GM18508 (cell line): ENCODE data around the gene TDRD1.
"Not testable (repeated sequence)": the region's sequence is repeated elsewhere in the genome, so short reads cannot be mapped to it uniquely, and the experiment has no call there.

ENCODE experiments used
- ATAC-seq: cut with Tn5 transposase; IDR thresholded peaks from one replicate; pipeline ENCODE4 v1.9.1; 2021; ENCODE audit warnings: moderate number of reproducible peaks; ENCODE audit not compliant: insufficient read depth, unreplicated experiment

The TDRD1 gene, protein sequence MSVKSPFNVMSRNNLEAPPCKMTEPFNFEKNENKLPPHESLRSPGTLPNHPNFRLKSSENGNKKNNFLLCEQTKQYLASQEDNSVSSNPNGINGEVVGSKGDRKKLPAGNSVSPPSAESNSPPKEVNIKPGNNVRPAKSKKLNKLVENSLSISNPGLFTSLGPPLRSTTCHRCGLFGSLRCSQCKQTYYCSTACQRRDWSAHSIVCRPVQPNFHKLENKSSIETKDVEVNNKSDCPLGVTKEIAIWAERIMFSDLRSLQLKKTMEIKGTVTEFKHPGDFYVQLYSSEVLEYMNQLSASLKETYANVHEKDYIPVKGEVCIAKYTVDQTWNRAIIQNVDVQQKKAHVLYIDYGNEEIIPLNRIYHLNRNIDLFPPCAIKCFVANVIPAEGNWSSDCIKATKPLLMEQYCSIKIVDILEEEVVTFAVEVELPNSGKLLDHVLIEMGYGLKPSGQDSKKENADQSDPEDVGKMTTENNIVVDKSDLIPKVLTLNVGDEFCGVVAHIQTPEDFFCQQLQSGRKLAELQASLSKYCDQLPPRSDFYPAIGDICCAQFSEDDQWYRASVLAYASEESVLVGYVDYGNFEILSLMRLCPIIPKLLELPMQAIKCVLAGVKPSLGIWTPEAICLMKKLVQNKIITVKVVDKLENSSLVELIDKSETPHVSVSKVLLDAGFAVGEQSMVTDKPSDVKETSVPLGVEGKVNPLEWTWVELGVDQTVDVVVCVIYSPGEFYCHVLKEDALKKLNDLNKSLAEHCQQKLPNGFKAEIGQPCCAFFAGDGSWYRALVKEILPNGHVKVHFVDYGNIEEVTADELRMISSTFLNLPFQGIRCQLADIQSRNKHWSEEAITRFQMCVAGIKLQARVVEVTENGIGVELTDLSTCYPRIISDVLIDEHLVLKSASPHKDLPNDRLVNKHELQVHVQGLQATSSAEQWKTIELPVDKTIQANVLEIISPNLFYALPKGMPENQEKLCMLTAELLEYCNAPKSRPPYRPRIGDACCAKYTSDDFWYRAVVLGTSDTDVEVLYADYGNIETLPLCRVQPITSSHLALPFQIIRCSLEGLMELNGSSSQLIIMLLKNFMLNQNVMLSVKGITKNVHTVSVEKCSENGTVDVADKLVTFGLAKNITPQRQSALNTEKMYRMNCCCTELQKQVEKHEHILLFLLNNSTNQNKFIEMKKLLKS

DNA sequence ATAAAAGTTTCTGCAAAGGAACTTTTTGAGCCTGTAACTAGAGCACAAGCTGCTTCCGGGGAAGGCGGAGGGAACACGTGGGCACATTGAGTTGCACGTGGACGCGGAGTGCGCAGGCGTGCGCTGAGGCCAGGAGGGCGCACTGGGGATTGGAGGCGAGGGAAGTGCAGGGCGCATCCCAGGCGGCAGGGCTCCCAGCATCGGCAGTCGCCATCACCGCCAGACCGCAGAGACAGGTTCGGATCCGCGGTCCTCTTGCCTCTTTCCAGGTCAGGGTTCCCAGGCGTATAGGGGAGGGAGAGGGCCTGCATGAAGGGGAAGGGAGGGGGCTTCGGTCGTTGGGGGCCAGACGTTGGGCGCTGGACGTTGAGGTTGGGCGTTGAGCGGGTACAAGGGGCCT, at the start of gene TDRD1:
TDRD1 (plus strand) TSS at position 206 of the 400 bp plus-strand sequence. CDS start 8,479 bp downstream, outside the sequence.
- no peak for ATAC-seq

DNA sequence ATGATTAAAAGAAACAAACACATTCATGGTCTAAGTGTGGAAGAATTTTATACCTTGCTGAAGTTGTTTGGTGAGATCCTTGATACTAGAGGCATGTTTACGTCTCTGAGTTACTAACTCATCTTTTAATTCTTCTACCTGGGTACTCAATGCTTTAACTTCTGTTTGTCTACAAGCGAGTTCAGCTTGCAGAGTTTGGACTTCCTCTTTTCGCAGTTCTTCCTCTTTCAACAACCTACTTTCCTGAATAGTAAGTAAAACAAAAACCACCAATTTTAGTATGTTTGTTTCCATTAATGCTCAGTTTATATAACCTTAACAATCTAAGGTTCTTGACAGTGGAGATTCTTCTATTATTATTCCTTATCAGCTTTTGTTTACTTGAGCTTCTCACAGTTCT, 48.1 kb upstream of the TDRD1 start:
- ATAC-seq: peak; percentile 77

DNA sequence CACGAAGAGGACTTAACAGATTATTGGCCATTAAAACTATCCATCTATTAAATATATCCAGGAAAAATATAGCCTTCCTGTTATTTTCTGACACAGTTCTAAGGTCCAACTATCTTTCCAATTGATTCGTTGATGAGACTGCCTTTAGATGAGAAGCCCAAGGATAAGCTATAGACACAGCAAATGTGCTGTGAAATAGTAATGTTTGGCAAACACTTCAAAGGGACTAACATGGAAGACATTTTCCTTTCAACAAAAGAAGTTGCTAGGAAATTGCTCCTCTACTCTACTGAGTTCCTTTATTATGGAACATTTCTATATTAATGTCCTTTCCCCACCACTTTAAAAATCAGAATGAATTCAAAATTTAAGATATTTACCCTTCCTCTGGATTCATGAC, 43.7 kb upstream of the TDRD1 start:
- no peak for ATAC-seq

DNA sequence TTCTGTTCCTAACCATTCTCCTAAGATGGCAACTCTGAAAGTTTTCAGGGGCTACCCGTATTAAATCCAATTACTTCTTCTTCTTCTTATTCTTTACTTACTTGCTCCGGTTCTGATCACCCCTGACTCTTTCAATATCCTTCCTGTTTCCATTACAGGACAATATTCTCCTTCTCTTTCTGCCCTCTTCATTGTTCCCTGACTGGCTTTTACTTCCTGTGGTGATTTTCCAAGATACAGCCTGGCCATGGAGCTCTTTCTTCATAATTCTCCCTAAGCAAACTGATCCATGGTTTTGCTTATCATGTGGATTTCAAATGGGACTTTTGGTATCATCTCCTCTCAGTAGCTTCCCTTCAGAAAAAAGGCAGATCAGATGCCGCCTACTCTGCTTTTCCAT, 40.6 kb upstream of the TDRD1 start:
- no peak for ATAC-seq

DNA sequence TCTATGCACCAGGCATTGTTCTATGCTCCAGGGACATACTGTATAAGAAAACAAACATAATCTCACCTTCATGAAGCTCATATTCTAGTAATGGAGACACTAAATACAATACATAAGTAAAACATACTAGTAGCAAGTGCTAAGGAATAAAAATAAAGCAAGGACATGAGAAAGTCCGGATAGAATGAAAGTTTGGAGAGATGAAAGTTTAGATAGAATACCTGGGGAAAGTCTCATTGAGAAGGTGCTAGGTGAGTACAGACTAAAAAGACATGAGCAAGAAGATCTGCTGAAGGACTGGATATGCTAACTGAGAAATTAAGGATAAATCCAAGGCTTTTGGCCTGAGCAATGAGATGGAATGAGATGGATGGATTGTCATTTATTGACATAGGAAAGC, 39.1 kb upstream of the TDRD1 start:
- no peak for ATAC-seq

DNA sequence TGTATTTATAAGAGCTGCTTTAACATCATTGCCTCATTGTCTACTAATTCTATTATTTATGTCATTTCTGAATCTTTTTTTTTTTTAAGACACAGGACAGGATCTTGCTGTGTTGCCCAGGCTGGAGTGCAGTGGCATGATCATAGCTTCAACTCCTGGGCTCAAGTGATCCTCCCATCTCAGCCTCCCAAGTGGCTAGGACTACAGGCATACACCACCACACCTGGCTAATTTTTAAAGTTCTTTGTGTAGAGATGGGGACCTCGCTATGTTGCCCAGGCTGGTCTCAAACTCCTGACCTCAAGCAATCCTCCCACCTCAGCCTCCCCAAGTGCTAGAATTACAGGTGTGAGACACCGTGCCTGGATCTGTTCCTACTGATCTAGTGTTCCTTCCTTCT, 38.3 kb upstream of the TDRD1 start:
- not testable (repeated sequence) for ATAC-seq

DNA sequence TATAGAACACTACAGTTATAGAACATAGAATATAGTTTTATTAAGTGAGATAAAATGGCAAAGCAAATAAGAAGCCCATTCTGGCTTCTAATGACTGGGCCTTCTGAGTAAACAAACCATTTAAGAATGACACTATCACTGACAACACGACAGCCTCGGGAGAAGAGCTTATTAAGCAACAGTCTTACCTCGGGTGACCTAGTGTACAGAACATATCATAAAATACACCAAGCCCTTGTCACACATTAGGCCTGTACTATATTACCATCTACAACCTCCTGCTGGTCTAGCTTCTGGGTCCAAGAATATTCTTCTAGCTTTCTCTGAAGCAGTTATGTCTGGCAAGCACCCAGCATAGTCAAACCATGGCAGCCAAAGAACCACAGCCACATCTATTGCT, 37.1 kb upstream of the TDRD1 start:
- no peak for ATAC-seq

DNA sequence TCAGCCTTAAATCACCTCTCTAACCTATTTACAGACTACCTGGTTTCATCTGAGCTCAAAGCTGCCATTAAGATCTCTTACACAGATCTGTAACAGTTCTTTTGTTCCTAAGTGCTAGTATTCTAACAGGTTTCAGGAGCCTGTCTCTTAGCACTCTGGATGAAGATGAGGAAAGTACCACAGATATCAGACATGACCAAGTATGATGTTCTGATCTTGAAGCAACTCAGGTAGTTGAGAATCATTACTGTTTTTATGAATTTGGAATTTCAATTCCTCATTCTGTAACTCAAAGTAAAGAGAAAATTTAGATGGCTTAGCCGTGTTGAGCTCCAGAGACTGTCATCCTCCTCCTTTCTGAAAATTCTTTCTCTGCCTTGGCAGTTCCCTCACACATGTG, 36.0 kb upstream of the TDRD1 start:
- no peak for ATAC-seq

DNA sequence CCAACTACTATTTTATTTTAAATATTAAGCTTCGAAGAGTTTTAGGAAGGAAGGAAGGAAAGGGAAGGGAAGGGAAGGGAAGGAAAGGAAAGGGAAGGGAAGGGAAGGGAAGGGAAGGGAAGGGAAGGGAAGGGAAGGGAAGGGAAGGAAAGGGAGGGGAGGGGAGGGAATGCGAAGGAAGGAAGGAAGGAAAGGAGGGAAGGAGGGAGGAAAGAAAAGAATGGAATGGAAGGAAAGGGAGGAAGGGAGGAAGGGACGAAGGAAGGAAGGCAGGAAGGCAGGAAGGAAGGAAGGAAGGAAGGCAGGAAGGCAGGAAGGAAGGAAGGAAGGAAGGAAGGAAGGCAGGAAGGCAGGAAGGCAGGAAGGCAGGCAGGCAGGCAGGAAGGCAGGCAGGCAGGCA, 29.7 kb upstream of the TDRD1 start:
- not testable (repeated sequence) for ATAC-seq

DNA sequence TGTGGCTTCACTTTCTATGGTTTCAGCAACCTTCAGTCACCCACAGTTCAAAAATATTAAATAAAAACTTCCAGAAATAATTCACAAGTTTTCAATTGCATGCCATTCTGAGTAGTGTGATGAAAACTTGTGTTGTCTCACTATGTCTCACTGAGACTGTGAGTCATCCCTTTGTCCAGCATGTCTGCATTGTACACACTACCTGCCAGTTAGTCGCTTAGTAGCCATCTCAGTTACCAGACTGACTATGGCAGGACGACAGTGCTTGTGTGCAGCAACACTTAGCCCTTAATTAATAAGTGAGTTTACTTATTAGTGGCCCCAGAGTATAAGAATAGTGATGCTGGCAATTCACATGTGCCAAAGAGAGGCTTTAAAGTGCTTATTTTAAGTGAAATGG, 27.7 kb upstream of the TDRD1 start:
- no peak for ATAC-seq

DNA sequence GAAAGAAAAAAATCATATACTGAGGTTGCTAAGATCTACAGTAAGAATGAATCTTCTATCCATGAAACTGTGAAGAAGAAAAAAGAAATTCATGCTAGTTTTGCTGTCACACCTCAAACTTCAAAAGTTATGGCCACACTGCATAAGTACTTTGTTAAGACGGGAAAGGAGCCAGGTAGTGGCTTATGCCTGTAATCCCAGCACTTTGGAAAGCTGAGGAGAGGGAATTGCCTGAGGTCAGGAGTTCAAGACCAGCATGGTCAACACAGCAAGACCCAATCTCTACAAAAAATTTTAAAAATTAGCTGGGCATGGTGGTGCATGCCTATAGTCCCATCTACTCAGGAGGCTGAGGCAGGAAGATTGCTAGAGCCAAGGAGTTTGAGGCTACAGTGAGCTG, 27.3 kb upstream of the TDRD1 start:
- no peak for ATAC-seq

DNA sequence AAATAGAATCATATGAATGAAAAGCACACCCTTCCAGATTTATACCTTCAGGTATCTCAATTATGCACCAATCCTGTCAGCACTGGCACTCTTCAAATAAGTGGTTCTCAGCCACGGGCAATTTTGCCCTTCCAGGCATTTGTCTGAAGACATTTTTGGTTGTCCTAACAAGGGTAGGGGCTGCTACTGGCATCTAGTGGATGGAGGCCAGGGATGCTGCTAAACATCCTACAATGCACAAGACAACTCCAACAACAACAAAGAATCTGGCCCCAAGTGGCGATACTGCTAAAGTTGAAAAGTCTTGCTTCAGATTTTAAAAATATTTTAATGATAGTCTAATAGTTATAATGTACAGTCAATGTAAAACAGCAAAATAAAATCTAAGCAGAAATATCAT, 21.2 kb upstream of the TDRD1 start:
- no peak for ATAC-seq

DNA sequence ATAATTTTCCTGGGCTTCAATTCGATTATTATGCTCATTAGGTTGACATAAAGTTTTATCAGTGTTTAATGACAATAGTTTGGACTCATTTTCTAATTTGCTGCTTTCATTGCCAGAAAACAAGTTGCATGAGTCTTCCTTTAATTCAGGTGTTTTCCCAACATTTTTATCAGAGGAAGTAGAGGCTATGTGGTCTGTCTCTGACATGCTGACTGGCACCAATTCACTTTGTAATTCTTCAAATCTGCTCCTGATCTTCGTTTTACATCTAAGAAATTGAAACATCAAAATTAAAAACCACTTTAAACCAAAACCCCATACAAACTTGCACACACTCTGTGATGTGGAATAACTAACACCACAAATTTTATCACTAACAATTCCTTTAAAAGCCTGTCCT, 16.1 kb upstream of the TDRD1 start:
- no peak for ATAC-seq

DNA sequence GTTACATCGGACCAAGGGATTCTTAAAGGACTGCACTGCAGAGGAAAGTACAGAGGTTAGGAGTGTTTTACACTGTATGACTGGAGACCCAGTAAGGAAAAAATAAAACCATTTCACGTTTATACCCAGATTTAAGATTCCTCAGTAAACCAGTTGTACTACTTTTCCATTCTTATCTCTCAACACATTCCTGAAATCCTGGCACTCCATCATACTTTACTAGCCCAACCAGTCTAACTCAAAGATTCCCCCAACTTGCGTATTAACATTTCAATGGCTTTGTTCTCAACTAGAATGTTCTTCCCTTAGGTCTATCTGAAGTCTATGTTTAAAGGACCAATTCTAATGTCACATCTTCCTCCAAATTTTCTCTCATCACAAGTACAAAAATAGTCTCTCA, 13.1 kb upstream of the TDRD1 start:
- no peak for ATAC-seq

DNA sequence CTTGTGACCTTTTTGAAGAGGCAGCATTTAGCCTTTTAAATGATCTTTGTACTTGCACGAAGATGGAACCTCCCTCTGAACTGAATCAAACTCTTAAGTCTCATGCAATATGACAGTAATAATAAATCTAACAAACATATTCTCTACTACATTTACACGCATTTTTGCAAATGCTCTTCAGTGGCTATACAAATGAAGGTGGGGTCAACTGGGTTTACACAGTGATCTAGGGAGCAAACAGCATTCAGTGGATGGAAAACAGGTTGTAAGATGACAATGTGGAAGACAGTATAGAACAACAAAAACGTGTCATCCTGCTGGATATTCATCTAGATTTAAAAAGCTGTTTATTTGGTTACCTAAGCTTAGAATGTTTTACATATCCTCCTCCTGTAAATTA, 12.7 kb upstream of the TDRD1 start:
- no peak for ATAC-seq

DNA sequence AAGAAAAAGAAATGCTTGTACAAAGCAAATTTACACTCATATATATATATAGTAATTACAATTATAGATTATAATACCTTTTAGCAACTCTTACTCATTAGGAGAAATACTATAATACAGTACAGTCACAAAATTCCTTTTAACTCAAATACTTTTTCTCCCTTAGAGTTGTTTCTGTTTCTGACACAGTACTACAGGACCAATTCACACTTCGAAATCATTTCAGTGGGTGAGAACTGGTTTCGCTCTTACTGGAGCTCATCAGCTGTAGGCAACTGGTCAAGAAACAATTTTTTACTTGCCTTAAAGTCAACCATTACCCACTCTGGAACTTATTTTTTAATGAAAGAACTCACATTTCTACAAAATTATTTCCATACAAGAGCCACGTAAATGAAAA, 11.2 kb upstream of the TDRD1 start:
- ATAC-seq: no peak

DNA sequence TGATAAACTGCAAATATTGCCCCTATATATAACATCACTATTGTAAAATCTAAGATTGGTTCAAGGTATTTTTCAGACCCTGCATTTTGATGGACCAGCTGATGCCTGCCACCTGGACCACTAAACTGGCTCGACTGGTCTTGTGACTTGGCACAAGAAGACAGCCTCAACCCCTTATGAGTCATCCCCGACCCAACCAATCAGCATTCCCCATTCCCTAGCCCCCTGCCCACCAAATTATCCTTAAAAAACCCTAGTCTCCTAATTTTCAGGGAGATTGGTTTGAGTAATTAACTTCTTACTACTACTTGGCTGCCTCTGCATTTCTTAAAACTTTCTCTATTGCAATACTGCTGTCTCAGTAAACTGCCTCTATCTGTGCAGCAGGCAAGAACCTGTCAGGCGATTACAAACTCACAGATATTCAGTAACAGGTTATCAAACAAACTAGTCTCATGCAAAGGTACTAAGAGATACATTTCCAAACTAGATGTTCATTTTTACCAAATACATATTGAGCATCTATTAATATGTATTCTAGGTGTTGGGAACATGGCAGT, 10.6 kb upstream of the TDRD1 start:
- ATAC-seq: no peak

DNA sequence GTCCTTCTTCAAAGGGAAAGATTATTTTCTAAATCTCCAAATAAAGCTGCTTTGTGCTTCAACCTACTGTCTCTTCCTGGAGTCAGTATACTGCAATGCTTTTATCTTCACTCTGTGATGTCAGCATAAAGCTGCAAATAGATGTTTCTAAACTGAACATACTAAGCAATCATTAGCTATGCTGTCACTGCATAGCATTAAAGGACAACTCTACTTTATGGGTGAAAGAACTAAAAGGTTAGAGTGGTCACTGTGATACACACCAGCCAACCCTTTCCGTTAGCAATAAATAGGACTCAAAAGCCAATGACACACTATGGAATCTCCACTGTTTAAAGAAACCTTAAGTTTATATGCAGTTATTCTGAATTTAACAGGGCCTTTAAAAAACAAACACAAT, 6.9 kb upstream of the TDRD1 start:
- ATAC-seq: no peak

DNA sequence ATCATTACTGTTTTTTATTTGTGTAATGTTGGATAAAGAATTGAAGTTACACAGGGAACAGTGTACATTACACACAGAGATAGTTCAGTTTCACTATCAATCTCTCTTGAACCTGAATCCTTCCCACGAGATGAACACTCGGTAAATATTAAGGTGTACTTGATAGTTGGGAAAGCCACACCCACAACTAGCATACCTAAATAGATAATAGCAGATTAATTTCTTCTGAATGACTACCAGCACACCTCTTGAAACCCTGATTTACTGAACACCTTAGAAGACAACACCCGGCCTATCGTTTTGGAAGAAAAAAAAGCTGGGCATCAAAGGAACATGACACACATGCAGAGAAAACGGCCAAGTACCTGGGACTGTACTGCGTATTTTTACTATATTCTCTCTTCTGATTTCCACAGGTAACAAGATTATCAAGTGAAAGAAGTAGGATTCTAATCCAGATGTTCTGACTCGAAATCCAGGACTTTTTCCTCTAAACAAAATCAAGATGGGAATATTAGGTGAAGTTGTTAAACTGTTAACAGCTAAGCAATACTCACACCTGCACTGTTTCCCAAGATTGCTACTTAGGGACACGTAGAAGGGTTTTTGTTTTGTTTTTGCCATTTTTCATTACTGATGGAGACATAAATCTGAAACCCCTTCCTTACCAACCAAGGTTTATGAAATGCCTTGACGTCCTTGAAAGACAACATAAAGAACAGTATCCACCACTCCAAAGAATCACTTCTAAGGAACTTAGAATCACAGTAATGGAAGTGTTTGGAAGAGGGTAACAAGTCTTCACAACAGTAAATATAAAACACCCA, 6.2 kb upstream of the TDRD1 start:
- ATAC-seq: no peak

DNA sequence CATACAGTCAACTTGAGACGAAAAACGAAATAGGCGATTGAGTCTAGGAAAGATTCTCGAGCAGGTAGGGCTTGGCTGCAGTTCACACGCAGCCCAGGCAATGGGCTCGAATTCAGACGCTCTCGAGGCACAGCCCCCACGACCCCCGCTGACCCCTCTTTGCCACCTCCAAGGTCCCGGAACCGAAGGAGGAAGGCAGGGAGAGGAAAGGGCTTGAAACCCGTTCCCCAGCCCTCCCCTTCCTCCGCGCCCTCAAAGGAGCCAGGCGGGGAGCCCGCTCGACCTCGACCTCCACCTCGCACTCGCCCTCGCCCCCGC, 5.6 kb upstream of the TDRD1 start:
- ATAC-seq: no peak
